Neural cell (in vitro differentiated cells): ENCODE measurements around the gene APPL1. TPM values are rescaled to one million over a fixed set of nuclear protein-coding genes. Genes with fewer than 3 reads are reported as not detected.

Experiments
- H2AFZ ChIP-seq: fragments of 200-600, 300-800 bp; sonication (generic), shearing (Covaris generic); 2 replicates; pipeline ENCODE4 v1.6.0; 2014; ENCODE audit warnings: low read depth, mild to moderate bottlenecking, antibody characterized with exemption, low read length, moderate library complexity
- H3F3A ChIP-seq: fragments of 200-600 bp; shearing (Covaris generic); 2 replicates; pipeline ENCODE4 v1.6.1; 2016; ENCODE audit warnings: mild to moderate bottlenecking, moderate library complexity, mixed read lengths, antibody characterized with exemption, low read length; ENCODE audit not compliant: insufficient read depth, poor library complexity, severe bottlenecking
- H3K27ac ChIP-seq: fragments of 200-600, 300-800 bp; sonication (generic), shearing (Covaris generic); 2 replicates; pipeline ENCODE4 v1.5.1; 2014; ENCODE audit warnings: mild to moderate bottlenecking, low read length, moderate library complexity
- H3K27me3 ChIP-seq: fragments of 300-800, 200-600 bp; sonication (generic), shearing (Covaris generic); 2 replicates; pipeline ENCODE4 v1.6.0; 2014; ENCODE audit warnings: mild to moderate bottlenecking, low read depth, low read length, moderate library complexity; ENCODE audit not compliant: insufficient read depth
- H3K36me3 ChIP-seq: fragments of 300-800, 200-600 bp; sonication (generic), shearing (Covaris generic); 2 replicates; pipeline ENCODE4 v1.5.1; 2014; ENCODE audit warnings: mild to moderate bottlenecking, antibody characterized with exemption, low read length, moderate library complexity; ENCODE audit not compliant: insufficient read depth
- H3K4me2 ChIP-seq: fragments of 300-800, 200-600 bp; sonication (generic), shearing (Covaris generic); 2 replicates; pipeline ENCODE4 v1.6.0; 2014; ENCODE audit warnings: mild to moderate bottlenecking, low read length
- H3K4me3 ChIP-seq: fragments of 300-800, 200-600 bp; sonication (generic), shearing (Covaris generic); 2 replicates; pipeline ENCODE4 v1.5.1; 2014; ENCODE audit warnings: mild to moderate bottlenecking, low read length, moderate library complexity
- H3K79me2 ChIP-seq: fragments of 200-600 bp; shearing (Covaris generic); replicated peaks from 2 replicates; pipeline ENCODE4 v1.6.0; 2014; ENCODE audit warnings: mild to moderate bottlenecking, low read length, moderate library complexity; ENCODE audit not compliant: insufficient read depth
- H3K9ac ChIP-seq: fragments of 300-800, 200-600 bp; sonication (generic), shearing (Covaris generic); 2 replicates; pipeline ENCODE4 v1.6.1; 2016; ENCODE audit warnings: mild to moderate bottlenecking, low read length, mixed read lengths
- H3K9me2 ChIP-seq: fragments of 200-600 bp; shearing (Covaris generic); 2 replicates; pipeline ENCODE4 v1.6.1; 2016; ENCODE audit warnings: mild to moderate bottlenecking, low read length, mixed read lengths; ENCODE audit not compliant: insufficient read depth
- H3K9me3 ChIP-seq: fragments of 200-600, 300-800 bp; sonication (generic), shearing (Covaris generic); 2 replicates; pipeline ENCODE4 v1.6.1; 2016; ENCODE audit warnings: mild to moderate bottlenecking, mixed run types, low read length, moderate library complexity, mixed read lengths
- H4K20me1 ChIP-seq: fragments of 200-600 bp; shearing (Covaris generic); 2 replicates; pipeline ENCODE4 v1.6.1; 2016; ENCODE audit warnings: mild to moderate bottlenecking, mixed run types; ENCODE audit not compliant: insufficient read depth
- EP300 ChIP-seq: fragments of 450-650 bp; conservative IDR thresholded peaks from 2 replicates; pipeline ENCODE4 v1.6.1; 2014; ENCODE audit warnings: antibody characterized with exemption, mild to moderate bottlenecking, moderate library complexity; ENCODE audit not compliant: poor library complexity, severe bottlenecking
- EZH2 ChIP-seq: fragments of 200-600, 300-800 bp; shearing (Covaris generic), sonication (generic); IDR thresholded peaks from 2 replicates; pipeline ENCODE4 v1.6.1; 2014; ENCODE audit warnings: antibody characterized with exemption, low read length, borderline replicate concordance, mild to moderate bottlenecking; ENCODE audit not compliant: insufficient read depth, poor library complexity, severe bottlenecking
- MXI1 ChIP-seq: fragments of 450-650 bp; conservative IDR thresholded peaks from 2 replicates; pipeline ENCODE4 v1.6.1; 2014; ENCODE audit warnings: antibody characterized with exemption, mild to moderate bottlenecking; ENCODE audit not compliant: poor library complexity, severe bottlenecking
- POLR2AphosphoS5 ChIP-seq: IDR thresholded peaks from 2 replicates; pipeline ENCODE4 v1.6.1; 2012
- RAD21 ChIP-seq: fragments of 450-650 bp; conservative IDR thresholded peaks from 2 replicates; pipeline ENCODE4 v1.6.1; 2014; ENCODE audit warnings: antibody characterized with exemption, mild to moderate bottlenecking, moderate library complexity
- REST ChIP-seq: IDR thresholded peaks from 2 replicates; pipeline ENCODE4 v1.6.1; 2012; ENCODE audit warnings: borderline replicate concordance
- SMC3 ChIP-seq: fragments of 450-650 bp; conservative IDR thresholded peaks from 2 replicates; pipeline ENCODE4 v1.6.1; 2014; ENCODE audit warnings: antibody characterized with exemption, mild to moderate bottlenecking, moderate library complexity; ENCODE audit not compliant: poor library complexity
- TAF1 ChIP-seq: IDR thresholded peaks from 2 replicates; pipeline ENCODE4 v1.6.1; 2012; ENCODE audit warnings: low read depth
- polyA minus RNA-seq: library from RNA; depleted of rRNA, polyadenylated mRNA; stranded (reverse); fragments of >200 nt; gene quantifications from 2 replicates; pipeline ENCODE4 v1.2.3, GENCODE V29; 2014
- polyA plus RNA-seq: library from polyadenylated mRNA; depleted of rRNA; stranded (reverse); fragments of >200 nt; gene quantifications from 2 replicates; pipeline ENCODE4 v1.2.3, GENCODE V29; 2014
- TF ChIP-seq, protein P1 (sequence below): fragments of 450-650 bp; IDR thresholded peaks from 2 replicates; pipeline ENCODE4 v1.5.1; 2014; ENCODE audit warnings: antibody characterized with exemption, mild to moderate bottlenecking, moderate library complexity; ENCODE audit not compliant: poor library complexity, severe bottlenecking

The APPL1 gene
- polyA plus RNA-seq, result 25.9 and 28.8 TPM in 2 replicates
- 94.5 and 97.4 TPM in 2 replicates for polyA minus RNA-seq

DNA sequence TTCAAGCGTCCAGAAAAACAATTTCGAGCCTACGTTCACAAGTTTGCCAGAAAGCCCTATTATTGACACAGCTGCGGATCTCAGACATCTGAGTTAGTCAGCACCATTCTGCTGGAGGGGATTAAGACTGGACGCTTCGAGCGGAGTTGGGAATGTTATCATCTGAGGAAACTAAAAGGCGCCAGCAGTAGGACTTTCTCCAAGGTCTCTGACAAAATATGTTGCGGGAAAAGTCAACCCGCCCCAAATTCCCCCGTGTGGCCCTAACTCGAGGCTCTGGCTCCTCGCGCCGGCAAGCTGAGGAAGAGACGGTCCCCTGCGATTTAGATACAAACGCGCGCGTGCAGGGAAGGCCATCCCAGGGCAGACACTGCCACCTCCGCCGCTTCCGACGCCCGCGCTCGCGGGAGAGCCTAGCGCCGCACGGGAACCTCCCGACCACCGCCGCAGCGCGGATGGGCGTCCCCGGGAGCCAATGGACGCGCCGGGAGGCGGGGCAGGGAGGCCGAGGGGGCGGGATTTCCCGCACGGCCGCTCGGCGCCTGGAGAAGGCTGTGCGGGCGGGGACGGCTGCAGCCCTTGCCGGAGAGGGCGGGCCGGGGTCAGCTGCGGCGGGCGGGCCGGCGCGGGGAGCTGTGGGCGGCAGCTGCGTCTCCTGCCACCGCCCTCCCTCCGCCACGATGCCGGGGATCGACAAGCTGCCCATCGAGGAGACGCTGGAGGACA is at the start of gene APPL1:
APPL1 (plus strand) TSS at position 526 of the 726 bp plus-strand sequence; CDS start at position 681, 155 bp downstream.
- peak within 1 kb of the TSS; percentile 91 for H3K4me2 ChIP-seq
- no peaks in the 10 kb centered on the region for H3K9me3 ChIP-seq
- peak within 1 kb of the TSS; percentile 67 for H3K27ac ChIP-seq
- H3K27me3 ChIP-seq, result no peaks in the 10 kb centered on the region
- H3K9ac ChIP-seq, result peak within 1 kb of the TSS; percentile 79
- no peaks in the 10 kb centered on the region for H3K9me2 ChIP-seq
- peaks cover 36% of the 10 kb centered on the region for H3K79me2 ChIP-seq
- H3K36me3 ChIP-seq, result no peaks in the 10 kb centered on the region
- H2AFZ ChIP-seq, result peak within 1 kb of the TSS; percentile 47
- no peak for TF ChIP-seq RAD21
- peak; percentile 86 for TF ChIP-seq POLR2AphosphoS5
- no peak for TF ChIP-seq EZH2
- TF ChIP-seq TAF1, result peak; percentile 19
- TF ChIP-seq MXI1, result peak; percentile 59
- peak; percentile 29 for TF ChIP-seq SMC3
- H3K4me3 ChIP-seq, result peak within 1 kb of the TSS; percentile 82
- H4K20me1 ChIP-seq, result peaks cover 4% of the 10 kb centered on the region
- no peaks in the 10 kb centered on the region for H3F3A ChIP-seq

GRCh38 chr3:57179580-57180410 is 47.7 kb upstream of the APPL1 start:
- no peaks in the 10 kb centered on the region for H3K36me3 ChIP-seq
- H3K9me3 ChIP-seq, result no peaks in the 10 kb centered on the region
- no peak overlapping the region for H3K4me2 ChIP-seq
- no peaks in the 10 kb centered on the region for H3F3A ChIP-seq
- H3K27ac ChIP-seq, result no peak overlapping the region
- no peaks in the 10 kb centered on the region for H3K27me3 ChIP-seq
- H3K79me2 ChIP-seq, result no peaks in the 10 kb centered on the region
- no peak overlapping the region for H2AFZ ChIP-seq
- H3K9me2 ChIP-seq, result no peaks in the 10 kb centered on the region
- H3K9ac ChIP-seq, result no peak overlapping the region
- TF ChIP-seq RAD21 (peak; percentile 22), TAF1 (no peak)
- no peaks in the 10 kb centered on the region for H4K20me1 ChIP-seq
- H3K4me3 ChIP-seq, result no peak overlapping the region

DNA sequence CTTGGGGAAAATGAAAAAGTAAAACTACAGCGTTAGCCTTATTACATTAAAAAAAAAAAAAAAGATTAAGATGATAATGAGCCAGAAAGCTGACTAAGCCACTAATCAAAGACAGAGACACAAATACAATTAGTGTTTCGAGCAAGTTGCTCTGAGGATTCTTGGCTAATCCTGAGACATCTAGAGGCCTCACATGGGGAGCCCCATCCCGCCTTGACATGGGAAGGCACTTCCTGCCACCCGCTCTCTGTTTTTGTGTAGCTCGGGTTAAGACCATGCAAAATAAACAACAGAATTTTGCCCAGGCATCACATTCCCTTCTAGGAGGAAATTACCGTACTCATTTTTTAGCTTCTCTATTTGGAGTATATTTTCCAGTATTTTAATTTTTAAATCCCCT is 43.0 kb upstream of the APPL1 start:
- H3K9me3 ChIP-seq, result no peaks in the 10 kb centered on the region
- H3K27ac ChIP-seq, result no peak overlapping the region
- no peak overlapping the region for H3K4me2 ChIP-seq
- no peaks in the 10 kb centered on the region for H3K27me3 ChIP-seq
- no peaks in the 10 kb centered on the region for H3K36me3 ChIP-seq
- H4K20me1 ChIP-seq, result no peaks in the 10 kb centered on the region
- H3K4me3 ChIP-seq, result no peak overlapping the region
- no peaks in the 10 kb centered on the region for H3K79me2 ChIP-seq
- no peak overlapping the region for H2AFZ ChIP-seq
- H3K9ac ChIP-seq, result no peak overlapping the region
- no peaks in the 10 kb centered on the region for H3F3A ChIP-seq
- TF ChIP-seq REST, result no peak
- TF ChIP-seq TAF1, result no peak
- TF ChIP-seq RAD21, result no peak
- TF ChIP-seq MXI1, result no peak
- no peak for TF ChIP-seq EP300
- no peak for TF ChIP-seq POLR2AphosphoS5
- TF ChIP-seq, protein P1, sequence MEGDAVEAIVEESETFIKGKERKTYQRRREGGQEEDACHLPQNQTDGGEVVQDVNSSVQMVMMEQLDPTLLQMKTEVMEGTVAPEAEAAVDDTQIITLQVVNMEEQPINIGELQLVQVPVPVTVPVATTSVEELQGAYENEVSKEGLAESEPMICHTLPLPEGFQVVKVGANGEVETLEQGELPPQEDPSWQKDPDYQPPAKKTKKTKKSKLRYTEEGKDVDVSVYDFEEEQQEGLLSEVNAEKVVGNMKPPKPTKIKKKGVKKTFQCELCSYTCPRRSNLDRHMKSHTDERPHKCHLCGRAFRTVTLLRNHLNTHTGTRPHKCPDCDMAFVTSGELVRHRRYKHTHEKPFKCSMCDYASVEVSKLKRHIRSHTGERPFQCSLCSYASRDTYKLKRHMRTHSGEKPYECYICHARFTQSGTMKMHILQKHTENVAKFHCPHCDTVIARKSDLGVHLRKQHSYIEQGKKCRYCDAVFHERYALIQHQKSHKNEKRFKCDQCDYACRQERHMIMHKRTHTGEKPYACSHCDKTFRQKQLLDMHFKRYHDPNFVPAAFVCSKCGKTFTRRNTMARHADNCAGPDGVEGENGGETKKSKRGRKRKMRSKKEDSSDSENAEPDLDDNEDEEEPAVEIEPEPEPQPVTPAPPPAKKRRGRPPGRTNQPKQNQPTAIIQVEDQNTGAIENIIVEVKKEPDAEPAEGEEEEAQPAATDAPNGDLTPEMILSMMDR, result no peak
- no peak for TF ChIP-seq SMC3
- no peak for TF ChIP-seq EZH2
- no peaks in the 10 kb centered on the region for H3K9me2 ChIP-seq
